ENCODE measurements around the gene DUOXA1.

Gene DUOXA1

DNA sequence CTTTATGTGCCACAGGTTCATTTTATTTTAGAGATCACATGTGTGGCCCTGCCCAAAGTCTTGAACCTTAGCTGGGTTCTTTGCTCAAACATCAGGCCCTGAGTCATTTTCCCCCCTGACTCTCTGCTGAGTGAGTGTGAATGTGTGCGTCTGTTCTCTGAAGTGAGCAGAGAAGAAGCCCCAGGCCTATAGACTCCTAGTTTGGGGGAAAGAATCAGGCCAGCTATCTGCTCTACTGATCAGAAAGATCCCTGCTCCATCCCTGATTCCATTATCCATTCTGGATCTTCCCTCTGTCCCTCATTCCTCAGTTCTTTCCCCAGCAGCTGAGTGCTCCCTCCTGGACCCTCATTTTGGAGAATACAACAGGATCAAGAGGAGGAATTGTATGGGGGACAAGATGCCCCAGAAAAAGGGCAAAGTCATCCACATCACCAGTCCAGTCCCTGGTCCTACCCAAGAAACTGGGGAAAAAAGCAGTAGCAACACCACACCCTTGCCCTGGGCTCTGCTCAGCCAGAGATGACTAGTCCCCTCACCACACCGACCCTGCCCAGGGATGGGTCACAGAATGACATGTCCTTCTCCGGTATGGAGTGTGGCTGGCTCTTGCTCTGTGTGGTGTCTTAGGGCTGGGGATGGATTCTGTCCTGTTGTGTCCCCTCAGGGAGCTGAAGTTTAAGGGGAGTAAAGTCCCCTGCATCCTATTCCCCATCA lies 3.3 kb upstream of the DUOXA1 start:
- Mint-ChIP-seq H3K27ac (no peak overlapping the region), H3K27me3 (peaks cover 91% of the 10 kb centered on the region), H3K4me1 (peaks cover 13% of the 10 kb centered on the region), H3K4me3 (no peak overlapping the region), H3K36me3 (no peaks in the 10 kb centered on the region), H3K9me3 (no peaks in the 10 kb centered on the region)
- DNase-seq, result no peak
- CTCF ChIA-PET, result interaction anchor here (0.7 to 2.2 kb wide), 3 partner anchors 10 to 206 kb away, joined by 3 to 15 read pairs (median 3); no protein-coding TSS in a partner anchor

DNA sequence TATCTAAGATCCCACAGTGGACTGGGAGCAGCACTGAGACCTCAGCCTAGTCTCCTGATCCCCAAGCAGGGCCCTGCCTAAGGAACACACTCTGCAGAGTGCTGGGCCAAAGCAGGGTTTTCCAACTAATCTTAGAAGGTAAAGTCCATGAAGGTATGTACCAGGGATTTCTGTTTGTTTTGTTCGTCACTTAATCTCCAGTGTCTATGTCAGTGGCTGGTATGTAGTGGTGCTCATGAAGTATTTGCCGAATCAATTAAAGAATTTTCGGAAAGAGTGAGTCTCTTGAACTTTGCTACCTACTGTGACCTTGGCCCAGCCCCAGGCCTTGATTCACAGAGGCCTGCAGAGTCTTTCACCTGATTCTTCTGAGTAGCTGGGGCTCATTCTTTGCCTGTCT lies 1.8 kb upstream of the DUOXA1 start:
- H3K27ac Mint-ChIP-seq, result no peak overlapping the region
- peaks cover 13% of the 10 kb centered on the region for H3K4me1 Mint-ChIP-seq
- H3K9me3 Mint-ChIP-seq, result no peaks in the 10 kb centered on the region
- H3K4me3 Mint-ChIP-seq, result no peak overlapping the region
- H3K27me3 Mint-ChIP-seq, result peaks cover 87% of the 10 kb centered on the region
- no peaks in the 10 kb centered on the region for H3K36me3 Mint-ChIP-seq
- CTCF ChIA-PET, result interaction anchor here (0.8 to 2.2 kb wide), 4 partner anchors 13 to 49 kb away, joined by 3 to 15 read pairs (median 9); no protein-coding TSS in a partner anchor
- no peak for DNase-seq

DNA sequence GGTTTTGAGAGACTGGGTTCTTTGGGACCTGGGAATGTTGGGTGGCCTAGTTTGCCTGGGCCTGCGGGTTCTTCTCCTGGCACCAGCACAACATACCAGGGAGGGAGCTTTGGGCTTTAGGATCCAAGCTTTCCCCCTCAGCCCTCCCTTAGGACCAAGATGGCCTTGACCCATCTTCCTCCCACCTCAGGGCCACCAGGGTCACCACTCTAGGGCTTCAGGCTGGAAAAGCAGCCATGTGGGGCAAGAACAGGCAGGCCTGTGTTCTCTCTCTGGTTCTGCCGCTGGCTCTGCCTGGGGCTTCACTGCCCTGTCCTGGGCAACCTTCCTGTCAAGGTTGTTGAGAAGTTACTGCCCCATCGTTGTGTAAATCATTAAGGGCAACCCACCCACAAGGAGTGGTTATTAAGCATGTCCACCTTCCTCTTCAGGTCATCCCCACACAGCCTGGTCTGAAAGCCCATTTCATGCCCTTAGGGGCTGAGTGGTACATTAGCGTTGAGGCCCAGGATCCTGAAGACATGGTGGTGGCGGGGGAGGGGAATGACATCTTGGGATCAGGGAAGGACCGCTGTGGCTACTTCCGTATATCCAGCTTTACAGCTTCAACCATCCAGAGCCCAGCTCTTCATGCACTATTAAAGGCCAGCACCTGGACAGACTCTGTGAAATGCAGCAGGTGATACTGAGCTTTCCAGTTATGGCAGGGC lies 767 bp upstream of the DUOXA1 start:
- Mint-ChIP-seq H3K36me3 (no peaks in the 10 kb centered on the region), H3K27me3 (peaks cover 89% of the 10 kb centered on the region), H3K9me3 (no peaks in the 10 kb centered on the region), H3K27ac (no peak overlapping the region), H3K4me1 (peaks cover 9% of the 10 kb centered on the region), H3K4me3 (no peak overlapping the region)
- CTCF ChIA-PET, result interaction anchor here (1.2 to 2.2 kb wide), 2 partner anchors 13 to 50 kb away, joined by 4 to 14 read pairs; no protein-coding TSS in a partner anchor
- no peak for DNase-seq

DNA sequence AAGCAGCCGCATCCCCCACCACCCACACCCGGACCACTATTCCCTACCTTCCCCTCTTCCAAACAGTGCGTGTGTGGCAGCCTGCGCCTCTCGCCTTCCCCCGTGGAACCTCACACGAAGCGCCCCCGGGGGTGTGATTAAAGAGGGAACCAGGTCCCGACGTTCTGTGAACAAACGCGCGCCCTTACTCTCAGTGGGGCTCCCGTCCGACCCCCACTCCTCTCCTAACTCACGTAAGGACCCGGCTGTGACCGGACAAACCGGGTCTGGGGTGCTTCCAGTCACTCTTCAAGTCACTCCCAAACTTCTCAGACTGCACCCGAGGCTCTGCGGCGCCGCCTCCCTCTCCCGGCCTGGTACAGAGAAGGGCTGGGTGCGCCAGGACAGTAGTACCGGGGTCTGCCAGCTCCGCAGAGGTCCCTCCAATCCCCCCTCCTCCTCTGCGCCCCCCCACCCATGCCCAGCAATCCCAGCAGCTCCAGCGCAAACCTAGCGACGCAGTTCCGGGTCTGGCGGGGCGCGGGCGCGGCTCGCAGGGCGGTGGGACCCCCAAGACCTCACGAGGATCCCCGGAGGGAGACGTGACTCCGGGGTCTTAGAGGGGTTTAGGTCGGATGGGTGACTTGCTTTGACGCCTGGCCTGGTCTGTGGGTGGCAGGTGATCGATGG lies 574 bp downstream of the DUOXA1 start:
- CTCF ChIA-PET, result interaction anchor here (0.6 kb wide), 1 partner anchor 139 kb away, joined by 4 read pairs; no protein-coding TSS in a partner anchor
- H3K27me3 Mint-ChIP-seq, result peaks cover 87% of the 10 kb centered on the region
- no peak overlapping the region for H3K27ac Mint-ChIP-seq
- DNase-seq, result no peak
- no peak overlapping the region for H3K4me3 Mint-ChIP-seq
- no peaks in the 10 kb centered on the region for H3K36me3 Mint-ChIP-seq
- H3K4me1 Mint-ChIP-seq, result peaks cover 4% of the 10 kb centered on the region
- no peaks in the 10 kb centered on the region for H3K9me3 Mint-ChIP-seq

DNA sequence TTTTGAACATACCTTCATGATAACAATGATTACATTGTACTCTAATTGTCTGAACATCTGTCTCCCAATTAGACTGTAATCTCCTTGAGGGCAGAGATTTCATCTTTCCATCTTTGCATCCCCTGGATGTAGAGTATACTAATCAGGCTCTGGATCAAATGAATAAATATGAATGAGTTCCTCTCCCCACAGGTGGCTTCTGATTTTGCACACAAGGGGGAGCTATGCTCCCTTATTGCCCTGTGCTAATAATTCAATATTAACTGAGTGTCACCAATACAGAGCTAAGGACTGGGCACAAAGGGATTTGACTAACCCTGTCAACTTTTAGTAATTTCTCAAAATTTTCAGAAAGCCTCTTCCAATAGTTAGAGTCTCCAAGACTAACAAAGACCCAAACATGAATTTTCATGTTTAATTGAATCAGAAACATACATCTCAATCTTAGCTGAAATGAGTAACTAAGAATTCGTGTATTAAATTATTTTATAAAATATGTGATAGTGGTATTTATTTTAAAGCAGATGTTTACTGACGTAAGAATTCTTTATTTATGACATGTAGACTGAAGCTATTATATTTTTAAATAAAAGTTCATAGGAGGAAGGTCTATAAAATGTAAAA lies 3.0 kb downstream of the DUOXA1 start:
- no peak overlapping the region for H3K4me3 Mint-ChIP-seq
- H3K36me3 Mint-ChIP-seq, result no peaks in the 10 kb centered on the region
- peak; percentile 57 for DNase-seq
- CTCF ChIA-PET, result interaction anchor here (0.6 to 3.2 kb wide), 11 partner anchors 9 to 273 kb away, joined by 3 to 23 read pairs (median 3); no protein-coding TSS in a partner anchor
- H3K27me3 Mint-ChIP-seq, result peaks cover 82% of the 10 kb centered on the region
- no peaks in the 10 kb centered on the region for H3K9me3 Mint-ChIP-seq
- H3K27ac Mint-ChIP-seq, result no peak overlapping the region
- peaks cover 4% of the 10 kb centered on the region for H3K4me1 Mint-ChIP-seq

DNA sequence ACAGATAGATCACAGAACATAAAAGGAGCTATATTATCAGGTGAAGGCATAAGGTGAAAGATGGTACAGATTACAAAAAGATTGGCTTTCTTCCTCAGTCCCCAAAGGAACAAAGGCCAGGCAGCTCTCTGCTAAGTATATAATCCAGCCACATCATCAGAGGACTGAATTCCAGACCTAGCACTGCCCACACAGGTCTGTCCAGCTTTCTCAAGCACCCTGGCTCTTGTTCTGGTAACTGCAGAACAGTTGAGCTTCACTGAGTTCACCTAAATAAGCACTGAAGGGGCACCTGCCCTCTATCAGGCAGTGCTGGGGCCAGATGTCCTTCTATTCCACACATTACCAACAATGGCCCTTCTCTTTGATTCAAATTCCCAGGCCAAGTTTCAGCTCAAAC lies 6.3 kb downstream of the DUOXA1 start:
- H3K36me3 Mint-ChIP-seq, result no peaks in the 10 kb centered on the region
- CTCF ChIA-PET, result interaction anchor here (1.1 to 1.6 kb wide), 4 partner anchors 10 to 87 kb away, joined by 3 to 5 read pairs (median 4); partner anchors contain the start of genes DUOX2 and DUOXA2
- no peak overlapping the region for H3K27ac Mint-ChIP-seq
- no peaks in the 10 kb centered on the region for H3K9me3 Mint-ChIP-seq
- peaks cover 1% of the 10 kb centered on the region for H3K4me1 Mint-ChIP-seq
- no peak overlapping the region for H3K4me3 Mint-ChIP-seq
- peaks cover 78% of the 10 kb centered on the region for H3K27me3 Mint-ChIP-seq
- no peak for DNase-seq

DNA sequence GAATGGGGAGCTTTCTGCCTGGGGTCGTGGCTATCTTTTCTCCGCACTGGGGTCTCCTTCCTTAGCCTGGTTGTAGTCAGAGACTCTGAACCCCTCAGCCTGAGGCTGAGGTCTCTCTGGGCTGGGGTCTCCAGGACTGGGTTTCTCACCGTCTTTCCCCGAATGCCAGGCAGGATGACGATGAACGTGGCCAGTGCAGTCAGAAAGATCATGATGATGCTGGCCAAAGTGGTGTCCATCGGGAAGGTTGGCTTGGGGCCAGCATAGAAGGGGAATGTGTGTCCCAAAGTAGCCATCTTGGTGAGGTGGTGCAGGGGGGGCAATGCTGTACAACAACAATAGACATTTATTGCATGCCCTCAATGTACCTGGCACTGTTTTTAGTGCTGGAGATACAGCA lies 7.0 kb downstream of the DUOXA1 start:
- Mint-ChIP-seq H3K27me3 (peaks cover 78% of the 10 kb centered on the region), H3K4me1 (peaks cover 4% of the 10 kb centered on the region), H3K36me3 (no peaks in the 10 kb centered on the region), H3K9me3 (no peaks in the 10 kb centered on the region), H3K4me3 (no peak overlapping the region), H3K27ac (no peak overlapping the region)
- DNase-seq, result no peak
- CTCF ChIA-PET, result interaction anchor here (1.1 to 1.6 kb wide), 3 partner anchors 9 to 55 kb away, joined by 3 to 5 read pairs (median 4); partner anchors contain the start of genes DUOX2 and DUOXA2

DNA sequence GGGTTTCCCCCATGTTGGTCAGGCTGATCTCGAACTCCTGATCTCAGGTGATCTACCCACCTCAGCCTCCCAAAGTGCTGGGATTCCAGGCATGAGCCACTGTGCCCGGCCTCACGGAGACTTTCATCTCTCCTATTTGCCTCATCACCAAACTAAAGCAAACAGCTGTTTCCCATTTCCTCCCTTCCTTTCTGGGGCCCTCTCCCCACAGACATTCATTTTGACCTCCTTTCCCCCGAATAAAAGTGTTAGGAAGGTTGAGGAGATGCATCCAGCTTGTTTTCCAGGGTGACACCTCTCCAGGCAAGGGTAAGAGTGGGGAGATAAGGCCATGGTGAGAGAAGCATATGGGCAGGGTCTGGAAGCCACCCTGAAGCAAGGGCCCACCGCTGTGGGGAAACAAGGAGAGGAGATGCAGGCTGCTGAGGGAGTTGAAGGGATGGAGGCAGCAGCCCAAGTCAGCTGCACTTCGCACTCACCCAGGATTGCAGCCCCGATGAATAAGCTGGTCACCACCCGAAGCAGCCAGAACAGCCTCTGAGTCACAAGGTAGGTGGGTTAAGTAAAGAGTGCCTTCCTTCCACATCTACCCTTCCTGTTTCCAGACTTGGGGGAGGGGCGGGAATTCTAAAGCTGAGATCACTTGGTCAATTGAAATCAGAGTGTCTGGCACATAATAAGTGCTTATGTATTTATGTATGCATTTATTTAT lies 7.8 kb downstream of the DUOXA1 start:
- Mint-ChIP-seq H3K9me3 (no peaks in the 10 kb centered on the region), H3K36me3 (no peaks in the 10 kb centered on the region), H3K4me1 (peaks cover 11% of the 10 kb centered on the region), H3K27ac (no peak overlapping the region), H3K27me3 (peaks cover 84% of the 10 kb centered on the region), H3K4me3 (no peak overlapping the region)
- CTCF ChIA-PET, result interaction anchor here (1.5 to 1.9 kb wide), 2 partner anchors 13 to 83 kb away, joined by 5 to 6 read pairs; no protein-coding TSS in a partner anchor
- no peak for DNase-seq

DNA sequence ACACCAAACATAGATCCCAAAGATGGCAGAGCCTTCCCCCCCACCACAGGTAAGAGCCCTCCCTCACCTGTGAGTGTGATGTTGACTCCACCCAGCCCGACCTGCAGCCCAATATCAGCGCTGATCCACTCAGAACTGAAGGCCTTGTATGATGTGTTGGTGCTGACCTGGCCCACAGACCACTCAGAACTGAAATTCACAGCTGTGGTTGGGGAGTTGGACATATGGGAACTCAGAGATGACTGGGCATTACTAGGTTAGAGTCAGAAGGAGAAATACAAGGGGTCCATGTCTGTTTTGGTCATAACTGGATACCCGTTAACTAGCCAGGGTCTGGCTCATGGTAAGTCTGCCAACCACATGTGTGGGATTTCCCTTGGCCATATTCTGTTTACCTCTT lies 8.7 kb downstream of the DUOXA1 start:
- peaks cover 88% of the 10 kb centered on the region for H3K27me3 Mint-ChIP-seq
- H3K4me3 Mint-ChIP-seq, result no peak overlapping the region
- no peaks in the 10 kb centered on the region for H3K9me3 Mint-ChIP-seq
- DNase-seq, result no peak
- no peak overlapping the region for H3K27ac Mint-ChIP-seq
- H3K4me1 Mint-ChIP-seq, result peaks cover 15% of the 10 kb centered on the region
- no peaks in the 10 kb centered on the region for H3K36me3 Mint-ChIP-seq
- CTCF ChIA-PET, result interaction anchor here (1.4 to 1.9 kb wide), 3 partner anchors 14 to 279 kb away, joined by 4 to 6 read pairs (median 5); no protein-coding TSS in a partner anchor

DNA sequence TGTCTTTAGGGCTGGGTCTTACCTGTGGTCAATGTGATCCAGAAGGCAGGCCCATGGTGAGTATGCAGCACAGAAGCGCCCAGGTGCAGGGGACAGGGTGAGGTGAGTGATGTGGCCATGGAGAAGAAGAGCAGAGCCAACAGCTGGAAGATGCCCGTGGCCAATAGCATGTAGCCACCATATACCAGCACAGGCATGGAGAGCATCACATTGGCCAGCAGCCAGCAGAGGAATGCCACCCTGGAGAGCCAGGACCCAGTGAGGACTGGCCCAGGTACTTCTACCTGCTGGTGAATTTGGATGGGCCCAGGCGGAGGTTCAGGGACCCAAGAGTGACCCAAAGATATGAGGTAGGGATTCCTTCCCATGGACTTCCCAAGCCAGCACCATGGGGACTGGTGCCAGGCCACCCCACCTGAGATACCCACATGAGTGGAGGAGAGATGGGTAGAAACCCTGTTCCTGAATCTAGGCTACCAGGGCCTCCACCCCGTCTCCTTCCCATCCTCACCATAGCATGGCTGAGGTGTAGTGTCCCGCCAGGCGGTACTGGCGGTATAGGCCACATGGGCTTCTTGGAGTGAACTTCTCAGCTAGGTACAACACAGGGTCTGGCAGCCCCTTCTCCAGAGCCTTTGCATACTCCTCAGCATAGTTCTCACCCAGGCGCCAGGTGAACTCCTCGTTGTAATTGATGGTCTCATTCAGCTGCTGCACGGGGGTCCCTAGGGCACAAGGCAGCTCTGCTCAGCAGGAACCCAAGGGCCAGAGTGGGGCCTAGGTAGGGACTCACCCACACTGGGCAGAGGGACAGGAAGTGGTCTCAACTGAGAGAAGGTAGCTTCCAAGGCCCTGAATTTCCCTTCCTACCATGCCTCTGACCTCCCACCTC lies 9.4 kb downstream of the DUOXA1 start:
- H3K27me3 Mint-ChIP-seq, result peaks cover 88% of the 10 kb centered on the region
- no peak overlapping the region for H3K4me3 Mint-ChIP-seq
- no peak for DNase-seq
- CTCF ChIA-PET, result interaction anchor here (1.4 to 1.9 kb wide), 3 partner anchors 15 to 280 kb away, joined by 4 to 6 read pairs (median 5); no protein-coding TSS in a partner anchor
- no peaks in the 10 kb centered on the region for H3K36me3 Mint-ChIP-seq
- no peak overlapping the region for H3K27ac Mint-ChIP-seq
- H3K9me3 Mint-ChIP-seq, result no peaks in the 10 kb centered on the region
- H3K4me1 Mint-ChIP-seq, result peaks cover 15% of the 10 kb centered on the region

DNA sequence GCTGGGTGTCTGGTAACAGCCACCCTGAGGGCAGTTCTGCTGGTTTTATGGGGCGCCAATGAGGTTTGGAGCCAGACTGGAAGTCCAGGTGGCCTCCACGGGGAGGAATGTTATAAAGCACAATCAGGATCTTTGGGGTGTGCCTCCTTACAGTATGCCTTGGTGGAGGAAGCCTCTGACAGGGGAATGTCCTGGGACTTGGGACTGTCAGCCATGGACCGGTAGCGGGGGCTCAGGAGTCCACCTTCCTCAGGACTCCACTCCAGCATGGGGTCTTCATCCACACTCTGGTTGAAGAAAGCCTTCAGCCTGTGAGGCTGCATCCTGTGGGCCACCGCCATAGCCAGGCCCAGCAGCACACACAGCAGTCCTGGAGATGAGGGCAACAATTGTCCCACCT lies 10.7 kb downstream of the DUOXA1 start:
- Mint-ChIP-seq H3K9me3 (no peaks in the 10 kb centered on the region), H3K36me3 (no peaks in the 10 kb centered on the region), H3K27ac (no peak overlapping the region), H3K4me3 (no peak overlapping the region), H3K27me3 (peaks cover 91% of the 10 kb centered on the region), H3K4me1 (peaks cover 20% of the 10 kb centered on the region)
- no peak for DNase-seq
- CTCF ChIA-PET, result interaction anchor here (0.7 to 1.9 kb wide), 19 partner anchors 8 to 540 kb away, joined by 3 to 23 read pairs (median 6); no protein-coding TSS in a partner anchor

DNA sequence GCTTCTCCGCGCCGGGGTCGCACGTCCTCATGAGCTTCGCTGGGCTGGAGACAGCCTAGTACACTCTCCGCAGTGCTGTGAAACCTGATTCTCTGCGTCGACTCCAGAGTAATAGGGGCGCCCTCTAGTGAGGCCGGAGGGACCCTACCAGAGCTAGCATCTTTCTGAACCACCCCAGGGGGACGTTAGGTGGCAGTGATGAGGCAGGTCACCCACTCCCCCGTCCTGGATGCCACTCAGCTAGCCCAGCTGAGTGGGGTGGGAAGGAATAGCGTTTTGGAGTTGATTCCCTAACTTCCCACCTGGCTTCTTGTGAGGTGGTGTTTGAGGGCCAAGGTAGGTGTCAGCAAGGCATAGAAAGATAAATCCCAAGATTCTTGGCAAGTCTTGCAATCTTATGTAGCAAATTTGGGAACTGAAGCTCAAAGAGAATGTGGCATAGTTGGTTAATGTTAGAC lies 11.5 kb downstream of the DUOXA1 start:
- peaks cover 24% of the 10 kb centered on the region for H3K4me1 Mint-ChIP-seq
- peaks cover 94% of the 10 kb centered on the region for H3K27me3 Mint-ChIP-seq
- H3K9me3 Mint-ChIP-seq, result no peaks in the 10 kb centered on the region
- H3K27ac Mint-ChIP-seq, result no peak overlapping the region
- peak; percentile 90 for DNase-seq
- H3K36me3 Mint-ChIP-seq, result no peaks in the 10 kb centered on the region
- CTCF ChIA-PET, result interaction anchor here (0.6 to 1.9 kb wide), 38 partner anchors 9 to 539 kb away, joined by 3 to 23 read pairs (median 4); partner anchors contain the start of genes DUOX1, DUOXA1 and SORD
- peak overlapping the region; percentile 43 for H3K4me3 Mint-ChIP-seq

Data from activated naive CD4-positive, alpha-beta T cell treated with anti-CD3 and anti-CD28 coated beads, Interleukin-2, amount 10 ng/mL, durations not matched to agents 7 days and 5 days (primary cell).